DOHH2 (cell line): ENCODE data around the gene BCAR3.

Experiments
- H3F3A ChIP-seq: fragments of 200-600 bp; sonication (generic), shearing (Covaris generic); 2 replicates; pipeline ENCODE4 v1.6.0; 2016; ENCODE audit warnings: antibody characterized with exemption, mild to moderate bottlenecking; ENCODE audit not compliant: control insufficient read depth, insufficient read depth
- H3K27ac ChIP-seq: fragments of 200-600 bp; sonication (generic); 2 replicates; pipeline ENCODE4 v1.5.1; 2014; ENCODE audit warnings: low read depth, mild to moderate bottlenecking, low read length, moderate library complexity
- H3K27me3 ChIP-seq: fragments of 200-600 bp; sonication (generic); 2 replicates; pipeline ENCODE4 v1.6.1; 2014; ENCODE audit warnings: mild to moderate bottlenecking, low read length, mixed read lengths; ENCODE audit not compliant: control insufficient read depth
- H3K36me3 ChIP-seq: fragments of 200-600 bp; sonication (generic); 2 replicates; pipeline ENCODE4 v1.6.1; 2014; ENCODE audit warnings: mild to moderate bottlenecking, low read length, moderate library complexity, mixed read lengths; ENCODE audit not compliant: control insufficient read depth
- H3K4me1 ChIP-seq: fragments of 200-600 bp; sonication (generic); 2 replicates; pipeline ENCODE4 v1.6.1; 2014; ENCODE audit warnings: mild to moderate bottlenecking, low read length, mixed read lengths; ENCODE audit not compliant: control insufficient read depth
- H3K4me2 ChIP-seq: fragments of 200-600 bp; sonication (generic); 2 replicates; pipeline ENCODE4 v1.6.0; 2014; ENCODE audit warnings: mild to moderate bottlenecking, low read length, moderate library complexity
- H3K4me3 ChIP-seq: fragments of 200-600 bp; sonication (generic); 2 replicates; pipeline ENCODE4 v1.5.1; 2014; ENCODE audit warnings: mild to moderate bottlenecking, low read length, mixed read lengths
- H3K79me2 ChIP-seq: fragments of 200-600 bp; sonication (generic); 2 replicates; pipeline ENCODE4 v1.6.1; 2014; ENCODE audit warnings: mild to moderate bottlenecking, low read length, mixed read lengths; ENCODE audit not compliant: control insufficient read depth
- H3K9me2 ChIP-seq: fragments of 200-600 bp; sonication (generic); replicated peaks from 2 replicates; pipeline ENCODE4 v1.6.1; 2014; ENCODE audit warnings: mild to moderate bottlenecking, low read length, mixed read lengths; ENCODE audit not compliant: control insufficient read depth
- H3K9me3 ChIP-seq: fragments of 200-600 bp; sonication (generic); 2 replicates; pipeline ENCODE4 v1.6.1; 2014; ENCODE audit warnings: antibody characterized with exemption, low read length, mixed read lengths; ENCODE audit not compliant: control insufficient read depth, insufficient read depth
- H4K20me1 ChIP-seq: fragments of 200-600 bp; sonication (generic); 2 replicates; pipeline ENCODE4 v1.6.0; 2014; ENCODE audit warnings: low read depth, mild to moderate bottlenecking, antibody characterized with exemption, low read length, moderate library complexity; ENCODE audit not compliant: control insufficient read depth, insufficient read depth
- EZH2phosphoT487 ChIP-seq: fragments of 200-600 bp; sonication (generic); IDR thresholded peaks from 2 replicates; pipeline ENCODE4 v1.6.1; 2017; ENCODE audit warnings: borderline replicate concordance, mild to moderate bottlenecking, antibody characterized with exemption, low read length, moderate library complexity, mixed read lengths
- TF ChIP-seq, protein P1 (sequence below): fragments of 200-600 bp; sonication (generic); IDR thresholded peaks from one replicate; pipeline ENCODE4 v1.5.1; 2014; ENCODE audit warnings: antibody characterized with exemption, mild to moderate bottlenecking, low read depth, low read length; ENCODE audit not compliant: poor library complexity, severe bottlenecking

Gene BCAR3

GRCh38 chr1:93525431-93525830 lies 156.2 kb downstream of the BCAR3 start:
- Histone ChIP-seq H3K79me2 (no peaks in the 10 kb centered on the region), H3K27me3 (no peaks in the 10 kb centered on the region), H3F3A (no peaks in the 10 kb centered on the region), H3K27ac (no peak overlapping the region), H3K4me2 (no peak overlapping the region), H3K4me3 (no peak overlapping the region), H3K9me2 (no peaks in the 10 kb centered on the region), H4K20me1 (no peaks in the 10 kb centered on the region), H3K36me3 (no peaks in the 10 kb centered on the region), H3K4me1 (peaks cover 10% of the 10 kb centered on the region), H3K9me3 (no peaks in the 10 kb centered on the region)
- TF ChIP-seq, protein P1, sequence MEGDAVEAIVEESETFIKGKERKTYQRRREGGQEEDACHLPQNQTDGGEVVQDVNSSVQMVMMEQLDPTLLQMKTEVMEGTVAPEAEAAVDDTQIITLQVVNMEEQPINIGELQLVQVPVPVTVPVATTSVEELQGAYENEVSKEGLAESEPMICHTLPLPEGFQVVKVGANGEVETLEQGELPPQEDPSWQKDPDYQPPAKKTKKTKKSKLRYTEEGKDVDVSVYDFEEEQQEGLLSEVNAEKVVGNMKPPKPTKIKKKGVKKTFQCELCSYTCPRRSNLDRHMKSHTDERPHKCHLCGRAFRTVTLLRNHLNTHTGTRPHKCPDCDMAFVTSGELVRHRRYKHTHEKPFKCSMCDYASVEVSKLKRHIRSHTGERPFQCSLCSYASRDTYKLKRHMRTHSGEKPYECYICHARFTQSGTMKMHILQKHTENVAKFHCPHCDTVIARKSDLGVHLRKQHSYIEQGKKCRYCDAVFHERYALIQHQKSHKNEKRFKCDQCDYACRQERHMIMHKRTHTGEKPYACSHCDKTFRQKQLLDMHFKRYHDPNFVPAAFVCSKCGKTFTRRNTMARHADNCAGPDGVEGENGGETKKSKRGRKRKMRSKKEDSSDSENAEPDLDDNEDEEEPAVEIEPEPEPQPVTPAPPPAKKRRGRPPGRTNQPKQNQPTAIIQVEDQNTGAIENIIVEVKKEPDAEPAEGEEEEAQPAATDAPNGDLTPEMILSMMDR, result no peak
- no peak for TF ChIP-seq EZH2phosphoT487

GRCh38 chr1:93522721-93523120 lies 158.9 kb downstream of the BCAR3 start:
- Histone ChIP-seq H3K36me3 (no peaks in the 10 kb centered on the region), H3K4me3 (no peak overlapping the region), H3K9me2 (no peaks in the 10 kb centered on the region), H3K4me1 (no peaks in the 10 kb centered on the region), H3K4me2 (no peak overlapping the region), H3K27ac (no peak overlapping the region), H3K27me3 (no peaks in the 10 kb centered on the region), H4K20me1 (no peaks in the 10 kb centered on the region), H3K9me3 (no peaks in the 10 kb centered on the region), H3F3A (no peaks in the 10 kb centered on the region), H3K79me2 (no peaks in the 10 kb centered on the region)
- TF ChIP-seq EZH2phosphoT487, result no peak
- TF ChIP-seq, protein P1, result no peak

DNA sequence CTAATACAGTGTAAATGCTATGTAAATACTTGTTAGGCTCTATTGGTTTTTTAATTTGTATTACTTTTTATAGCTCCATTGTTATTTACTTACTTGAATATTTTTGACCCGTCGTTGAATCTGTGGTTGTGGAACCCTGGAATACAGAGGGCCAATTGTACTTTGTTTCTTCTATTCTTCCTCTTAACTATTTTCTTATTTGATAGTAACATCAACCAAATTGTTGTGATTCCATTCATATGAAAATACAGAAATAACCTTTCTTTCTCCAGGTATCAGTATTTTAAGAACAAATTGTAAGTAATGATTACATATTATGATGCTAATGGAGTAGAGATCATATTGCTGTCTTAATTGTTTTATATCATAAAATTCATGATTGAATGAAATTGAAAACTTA lies 160.0 kb downstream of the BCAR3 start:
- Histone ChIP-seq H3K9me2 (no peaks in the 10 kb centered on the region), H3K27me3 (no peaks in the 10 kb centered on the region), H3K4me2 (no peak overlapping the region), H3K9me3 (no peaks in the 10 kb centered on the region), H3K27ac (no peak overlapping the region), H3F3A (no peaks in the 10 kb centered on the region), H3K4me1 (no peaks in the 10 kb centered on the region), H4K20me1 (no peaks in the 10 kb centered on the region), H3K36me3 (no peaks in the 10 kb centered on the region), H3K4me3 (no peak overlapping the region), H3K79me2 (no peaks in the 10 kb centered on the region)
- TF ChIP-seq EZH2phosphoT487, result no peak
- TF ChIP-seq, protein P1, result no peak
